T-helper 22 cell (primary cell): ENCODE data around the gene PPP1R37.
"Not testable (repeated sequence)": the region's sequence is repeated elsewhere in the genome, so short reads cannot be mapped to it uniquely, and the experiment has no call there.

Experiments
- DNase-seq: peaks from one replicate; pipeline ENCODE4 v3.0.0-alpha.2; 2020; ENCODE audit warnings: low read depth

PPP1R37 gene

DNA sequence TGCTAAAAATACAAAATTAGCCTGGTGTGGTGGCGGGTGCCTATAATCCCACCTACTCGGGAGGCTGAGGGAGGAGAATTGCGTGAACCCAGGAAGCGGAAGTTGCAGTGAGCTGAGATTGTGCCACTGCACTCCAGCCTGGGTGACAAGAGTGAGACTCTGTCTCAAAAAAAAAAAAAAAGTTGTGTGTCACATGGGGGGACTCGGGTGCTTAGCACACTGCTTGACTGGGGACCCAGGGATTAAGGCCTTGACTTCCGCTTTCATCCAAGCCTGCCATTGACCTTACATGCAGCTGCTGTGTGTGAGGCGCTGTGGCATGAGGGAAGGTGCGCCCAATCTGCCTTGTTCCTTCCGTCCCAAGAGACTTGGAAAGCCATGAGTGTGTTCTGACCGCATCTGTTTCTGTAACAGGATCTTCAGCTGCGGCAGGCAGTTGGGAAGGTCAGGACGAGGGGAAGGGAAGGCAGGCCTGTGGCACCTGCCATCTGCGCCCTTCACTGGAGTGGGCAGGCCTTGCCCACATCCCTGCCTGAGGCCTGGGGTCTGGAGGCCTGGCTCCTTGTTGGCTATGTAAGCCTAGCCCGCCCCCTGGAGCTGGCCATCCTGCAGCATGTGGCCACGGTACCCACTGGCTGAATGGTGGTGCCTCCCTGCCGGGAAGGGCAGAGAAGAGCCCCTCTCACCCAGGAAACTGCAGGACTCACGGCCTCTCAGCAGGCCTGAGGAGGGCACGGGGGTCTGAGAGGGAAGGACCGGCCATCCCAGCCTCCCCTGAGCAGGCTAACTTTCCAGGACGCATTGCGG lies 23.0 kb downstream of the PPP1R37 start:
- no peak for DNase-seq

- DNase-seq = no peak
Measured at GRCh38 chr19:45117167-45117594, 24.2 kb downstream of the PPP1R37 start.

DNA sequence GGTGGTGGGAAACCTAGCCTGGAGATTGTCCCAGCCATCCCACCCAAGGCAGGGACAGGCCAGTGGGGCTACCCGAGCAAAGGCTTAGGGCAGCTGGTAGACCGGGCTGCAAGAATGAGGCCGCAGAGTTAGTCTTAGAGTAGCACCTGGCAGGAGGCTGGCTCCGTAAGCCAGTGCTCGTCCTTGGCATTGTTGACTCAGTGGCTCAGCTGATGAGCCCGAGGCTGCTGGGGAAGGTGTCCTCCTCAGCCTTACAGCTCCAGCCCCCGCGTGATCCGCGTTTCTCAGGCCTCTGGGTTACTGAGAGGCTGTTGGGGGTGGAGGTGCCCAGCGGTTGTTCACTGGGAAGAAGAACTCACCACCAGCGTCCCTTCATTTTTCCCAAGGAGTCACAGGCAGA lies 24.7 kb downstream of the PPP1R37 start:
- DNase-seq = no peak

DNA sequence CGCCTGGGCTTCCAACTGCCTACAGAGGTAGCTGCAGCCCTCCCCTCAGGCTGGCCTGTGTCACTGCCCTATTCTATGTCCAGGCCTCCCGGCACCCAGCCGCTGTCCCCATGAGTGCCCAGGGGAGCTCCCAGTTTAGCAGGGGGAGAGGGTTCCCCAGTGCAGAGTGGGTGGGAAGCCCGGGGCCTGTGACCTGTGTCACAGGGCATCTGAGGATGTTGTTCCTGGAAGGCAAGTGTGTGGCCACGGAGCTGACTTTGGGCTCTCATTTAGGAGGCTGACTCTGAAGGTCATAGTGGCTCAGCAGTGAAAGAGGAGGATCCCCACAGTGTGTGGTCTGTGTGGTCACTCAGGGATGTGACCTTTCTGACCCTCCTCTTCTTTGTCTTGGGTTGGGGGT lies 25.1 kb downstream of the PPP1R37 start:
- no peak for DNase-seq

DNA sequence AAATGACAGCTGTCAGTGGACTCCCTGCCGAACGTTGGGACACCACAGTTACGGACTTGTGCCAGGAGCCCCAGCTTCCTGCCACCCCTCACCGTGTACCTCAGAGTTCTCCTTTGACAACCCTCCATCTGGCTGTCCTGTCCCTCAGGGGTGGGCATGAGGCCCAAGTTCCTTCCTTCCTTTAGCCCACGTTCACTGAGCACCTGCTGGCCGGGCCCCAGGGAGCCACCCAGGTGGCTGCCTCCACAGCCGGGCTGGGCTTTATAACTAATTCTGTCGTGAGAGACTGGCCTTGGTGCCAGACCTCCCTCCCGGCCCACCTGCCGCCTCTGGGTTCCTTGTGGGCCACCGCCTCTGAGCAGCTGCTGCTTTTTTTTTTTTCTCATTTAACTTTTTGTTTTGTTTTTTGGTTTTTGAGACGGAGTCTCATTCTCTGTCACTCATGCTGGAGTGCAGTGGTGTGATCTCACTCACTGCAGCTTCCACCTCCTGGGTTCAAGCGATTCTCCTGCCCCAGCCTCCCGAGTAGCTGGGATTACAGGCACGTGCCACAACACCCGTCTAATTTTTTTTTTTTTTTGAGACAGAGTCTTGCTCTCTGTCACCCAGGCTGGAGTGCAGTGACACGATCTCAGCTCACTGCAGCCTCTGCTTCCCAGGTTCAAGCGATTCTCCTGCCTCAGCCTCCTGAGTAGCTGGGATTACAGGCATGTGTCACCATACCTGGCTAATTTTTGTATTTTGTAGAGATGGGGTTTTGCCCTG lies 25.8 kb downstream of the PPP1R37 start:
- DNase-seq = not testable (repeated sequence)

GRCh38 chr19:45119582-45119981 lies 26.6 kb downstream of the PPP1R37 start:
- DNase-seq = no peak

GRCh38 chr19:45121827-45122345 lies 28.9 kb downstream of the PPP1R37 start:
- no peak for DNase-seq

DNA sequence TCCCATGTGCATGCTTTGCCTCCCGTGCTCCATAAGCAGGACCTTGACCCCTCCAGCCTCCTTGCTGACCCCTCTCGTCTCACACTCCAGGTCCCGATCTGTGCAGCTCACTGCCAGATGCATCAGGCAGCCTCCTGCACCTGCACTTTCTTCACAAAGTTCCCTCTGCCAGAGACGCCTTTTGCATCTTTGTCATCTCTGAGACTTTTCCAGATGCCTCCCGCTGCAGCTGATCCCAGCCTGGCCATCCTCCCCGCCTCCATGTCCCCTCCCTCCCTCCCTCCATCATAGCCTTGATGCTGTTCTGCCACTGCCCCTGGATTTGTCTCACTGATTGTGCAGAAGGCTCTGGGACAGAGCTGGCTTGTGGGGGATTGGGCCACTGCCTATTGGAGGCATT lies 29.9 kb downstream of the PPP1R37 start:
- no peak for DNase-seq

DNA sequence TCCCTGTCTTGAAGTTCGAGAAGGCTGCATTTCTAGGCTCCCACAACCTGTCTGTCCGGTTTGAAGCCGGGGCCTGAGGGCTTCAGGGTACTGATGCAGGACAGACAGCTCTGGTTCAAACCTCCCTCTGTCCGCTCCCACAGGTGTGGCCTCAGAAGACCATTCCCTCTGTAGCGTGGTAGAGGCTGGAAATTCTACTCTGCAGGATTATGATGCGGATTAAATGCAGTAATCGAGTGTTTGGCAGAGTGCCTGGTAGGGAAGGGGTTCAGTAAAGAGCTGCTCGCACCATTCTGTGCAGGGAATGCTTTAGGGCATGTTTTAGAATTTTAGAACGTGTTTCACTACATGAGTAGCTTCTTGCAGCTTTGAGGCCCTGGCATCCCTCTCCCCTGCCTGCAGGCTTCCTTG lies 30.5 kb downstream of the PPP1R37 start:
- DNase-seq = no peak

DNA sequence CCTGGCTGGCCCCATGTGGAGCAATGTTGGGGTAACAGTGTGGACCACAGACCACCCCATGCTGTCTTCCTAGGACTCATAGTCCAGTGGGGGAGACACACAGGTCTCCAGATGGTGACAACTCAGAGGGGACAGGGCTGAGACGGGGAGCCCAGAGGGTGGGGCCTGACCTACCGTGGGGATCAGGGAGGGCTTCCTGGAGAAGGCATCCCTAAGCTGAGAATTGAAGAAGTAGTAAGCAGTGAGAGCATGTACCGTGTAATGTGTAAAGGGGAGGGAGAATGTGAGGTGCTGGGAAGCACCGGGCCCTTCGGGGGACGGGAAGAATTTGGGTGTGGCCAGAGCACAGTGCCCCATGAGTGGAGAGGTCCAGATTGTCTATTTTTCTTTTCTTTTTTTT lies 31.0 kb downstream of the PPP1R37 start:
- DNase-seq = no peak

DNA sequence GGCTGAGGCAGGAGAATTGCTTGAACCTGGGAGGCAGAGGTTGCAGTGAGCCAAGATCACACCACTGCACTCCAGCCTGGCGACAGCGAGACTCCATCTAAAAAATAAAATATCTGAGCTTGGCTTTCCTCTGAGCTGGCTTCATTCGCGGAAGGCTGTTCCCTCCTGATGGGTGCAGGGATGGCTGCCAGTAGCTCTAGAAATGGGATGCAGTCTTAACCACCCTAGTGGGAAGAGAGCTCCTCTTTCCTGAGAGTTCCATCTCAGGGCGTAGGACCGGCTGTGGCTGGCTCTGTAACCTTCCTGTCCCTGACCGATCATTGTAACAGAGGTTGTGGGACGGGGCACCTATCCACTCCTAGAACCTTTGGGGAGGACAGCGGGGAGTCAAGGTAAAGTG lies 32.4 kb downstream of the PPP1R37 start:
- no peak for DNase-seq

DNA sequence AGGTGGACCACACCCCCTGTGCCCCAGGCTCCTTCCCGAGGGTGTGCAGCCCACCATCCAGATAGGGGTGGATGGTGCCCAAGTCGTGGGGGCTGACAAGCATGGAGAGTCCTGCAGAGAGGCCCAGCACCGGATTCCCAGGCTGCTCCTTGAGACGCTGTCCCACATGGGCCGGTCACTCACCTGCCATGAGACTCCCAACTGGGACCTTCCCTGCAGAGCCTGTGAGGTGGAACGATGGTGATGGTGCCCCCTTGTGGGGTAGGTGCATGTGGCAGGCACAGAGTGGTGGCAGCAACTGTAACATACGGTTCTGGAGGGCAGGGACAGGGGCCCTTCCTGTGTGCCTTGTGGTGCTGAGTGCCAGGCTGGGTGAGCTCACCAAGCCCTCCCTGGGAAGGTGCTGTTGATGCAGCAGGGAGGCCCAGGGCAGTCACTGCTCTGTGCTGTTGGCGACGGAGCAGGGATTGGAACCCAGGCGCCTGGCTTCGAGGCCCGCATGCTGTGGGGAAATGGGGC lies 33.1 kb downstream of the PPP1R37 start:
- peak; percentile 10 for DNase-seq

DNA sequence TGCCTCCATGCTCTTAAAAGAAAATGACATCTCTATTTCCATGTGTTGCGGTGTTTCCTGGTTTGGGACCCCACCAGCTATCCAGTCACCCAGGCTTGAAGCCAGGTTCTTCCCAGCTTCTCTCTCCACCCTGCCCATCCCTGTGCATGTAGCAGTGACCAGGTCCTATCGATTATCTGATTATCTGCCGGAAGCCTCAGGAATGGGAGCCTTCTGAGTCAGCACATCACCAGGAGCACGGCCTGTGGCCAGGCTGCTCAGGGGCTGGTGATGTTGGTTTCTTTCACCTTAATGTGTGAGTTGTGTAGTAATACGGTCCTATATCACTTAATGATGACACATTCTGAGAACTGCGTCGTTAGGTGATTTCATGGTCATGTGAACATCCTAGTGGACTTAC lies 33.7 kb downstream of the PPP1R37 start:
- DNase-seq = no peak

- no peak for DNase-seq
Measured at GRCh38 chr19:45128146-45128545, 35.2 kb downstream of the PPP1R37 start.

DNA sequence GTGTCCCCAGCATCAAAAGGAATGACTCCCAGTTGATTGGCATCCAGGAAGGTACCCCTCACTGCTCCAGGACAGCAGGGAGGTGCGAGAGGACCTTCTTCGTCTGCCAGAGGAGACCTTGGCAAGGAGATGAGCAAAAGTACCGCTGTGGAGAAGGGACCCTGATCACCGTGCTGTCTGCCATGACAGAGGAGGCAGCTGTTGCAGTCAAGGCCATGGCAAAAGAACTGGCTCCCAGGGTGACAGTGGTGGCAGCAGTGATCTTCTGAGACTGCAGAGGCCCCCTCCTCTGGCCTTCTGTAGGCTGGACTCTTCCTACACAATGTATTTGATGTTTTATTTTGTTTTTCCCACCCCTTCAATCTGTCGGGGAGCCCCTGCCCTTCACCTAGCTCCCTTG lies 35.8 kb downstream of the PPP1R37 start:
- no peak for DNase-seq

- no peak for DNase-seq
Measured at GRCh38 chr19:45130236-45130635, 37.3 kb downstream of the PPP1R37 start.

DNA sequence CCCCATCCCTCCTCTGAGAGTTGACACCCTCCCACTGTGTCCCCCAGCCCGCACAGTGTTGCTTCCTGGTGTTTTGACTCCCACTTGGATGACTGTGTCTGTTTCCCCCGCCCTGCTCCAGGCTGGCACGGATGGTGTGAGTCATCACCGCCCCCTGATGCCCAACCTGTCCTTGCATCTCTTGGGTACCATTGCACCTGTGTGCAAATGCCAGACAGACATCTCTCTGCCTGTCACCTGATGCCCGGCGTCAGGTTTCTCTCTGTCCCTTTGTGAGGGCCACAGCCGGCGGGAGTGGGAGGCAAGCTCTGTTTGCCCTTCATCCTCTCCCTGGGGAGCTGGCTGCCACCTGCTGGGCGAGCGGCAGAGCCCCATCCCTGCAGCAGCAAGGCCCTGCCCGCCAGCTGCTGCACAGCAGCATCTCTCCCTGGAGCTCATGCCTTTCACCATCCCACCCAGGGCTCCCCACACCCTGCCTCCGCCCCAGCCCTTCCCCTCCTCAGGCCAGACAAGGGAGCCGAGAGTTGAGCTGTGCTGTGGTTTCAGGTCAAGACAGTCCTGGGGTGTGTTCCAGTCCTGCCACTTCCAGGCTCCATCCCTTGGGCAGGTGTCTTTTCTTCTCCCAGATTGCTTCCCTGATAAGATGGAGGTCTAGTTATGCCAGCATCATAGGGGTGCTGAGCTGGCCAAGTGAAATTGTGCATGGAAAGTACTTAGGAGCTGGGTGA lies 38.1 kb downstream of the PPP1R37 start:
- DNase-seq = no peak

GRCh38 chr19:45133661-45134060 lies 40.7 kb downstream of the PPP1R37 start:
- DNase-seq = no peak

DNA sequence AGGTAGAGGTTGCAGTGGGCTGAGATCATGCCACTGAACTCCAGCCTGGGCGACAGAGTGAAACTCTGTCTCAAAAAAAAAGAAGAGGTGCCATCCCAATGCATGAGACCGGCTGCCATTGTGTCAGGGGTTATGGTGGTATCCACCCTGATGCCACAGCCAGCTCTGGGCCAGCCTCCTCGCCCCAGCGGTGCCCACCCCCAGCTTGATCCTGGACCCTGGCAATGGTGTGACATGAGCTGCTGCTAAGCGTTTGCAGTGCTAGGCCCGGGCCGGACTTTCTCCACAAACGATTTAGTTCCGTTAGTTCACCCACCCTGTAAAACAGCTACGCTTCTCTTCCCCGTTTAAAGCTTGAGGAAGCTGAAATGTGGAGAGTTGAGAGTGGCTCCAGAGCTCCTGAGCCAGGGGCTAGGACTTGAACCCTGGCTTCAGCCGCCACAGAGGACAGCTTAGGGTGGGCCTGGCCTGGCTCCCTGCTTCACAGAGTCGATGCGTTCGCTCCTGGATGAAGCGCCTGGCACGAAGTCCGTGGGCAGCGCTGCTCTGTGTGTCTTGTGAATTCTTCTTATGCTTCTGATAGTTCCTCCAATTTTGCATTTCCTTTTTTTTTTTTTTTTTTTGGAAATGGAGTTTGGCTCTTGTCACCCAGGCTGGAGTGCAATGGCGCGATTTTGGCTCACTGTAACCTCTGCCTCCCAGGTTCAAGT lies 42.4 kb downstream of the PPP1R37 start:
- DNase-seq = no peak

GRCh38 chr19:45136507-45137178 lies 43.7 kb downstream of the PPP1R37 start:
- DNase-seq = no peak

- DNase-seq = no peak
Measured at GRCh38 chr19:45137179-45137761, 44.3 kb downstream of the PPP1R37 start.
